Thoracic aorta (tissue), 2 donors: Measurements from ENCODE around the gene NMNAT2. TPM values are rescaled to one million over a fixed set of nuclear protein-coding genes. Genes with fewer than 3 reads are reported as not detected.
"Not testable (repeated sequence)": the region's sequence is repeated elsewhere in the genome, so short reads cannot be mapped to it uniquely, and the experiment has no call there.

Experiments used
- ATAC-seq: fragments of 150-250 bp; one replicate; pipeline ENCODE4 v1.8.0; 2017; ENCODE audit warnings: low read depth; ENCODE audit not compliant: insufficient number of reproducible peaks, low FRiP score
- DNase-seq: peaks from one replicate; pipeline ENCODE4 v3.0.0-alpha.2; 2020; ENCODE audit warnings: low spot score
- H3K27ac ChIP-seq, 2 donors: fragments of 200-600 bp; sonication (generic); 1 replicate in 1 of 2; 2 replicates in 1 of 2; pipeline ENCODE4 v1.5.1; 2016; ENCODE audit warnings: mild to moderate bottlenecking in 2 of 2, moderate library complexity in 2 of 2
- H3K27me3 ChIP-seq: fragments of 200-600 bp; sonication (generic); replicated peaks from 2 replicates; pipeline ENCODE4 v1.6.0; 2016; ENCODE audit warnings: mild to moderate bottlenecking; ENCODE audit not compliant: insufficient read depth
- H3K36me3 ChIP-seq: fragments of 200-600 bp; sonication (generic); one replicate; pipeline ENCODE4 v1.5.1; 2016
- H3K4me1 ChIP-seq, 2 donors: fragments of 200-600 bp; sonication (generic); 1 replicate in 1 of 2; 2 replicates in 1 of 2; pipeline versions ENCODE4 v1.5.1 to v1.6.0; 2016; ENCODE audit warnings: low read depth in 2 of 2, mild to moderate bottlenecking in 1 of 2; ENCODE audit not compliant: control insufficient read depth in 1 of 2
- H3K4me3 ChIP-seq: fragments of 200-600 bp; sonication (generic); 2 replicates; pipeline ENCODE4 v1.5.1; 2016; ENCODE audit warnings: mild to moderate bottlenecking
- H3K9me3 ChIP-seq: fragments of 200-600 bp; sonication (generic); 2 replicates; pipeline ENCODE4 v1.5.1; 2016
- total RNA-seq, 2 donors: library from RNA; depleted of rRNA; stranded (reverse); fragments of >200 nt; gene quantifications; one replicate each; pipeline versions ENCODE4 v1.1.0 to v1.2.3, GENCODE V29; 2016
- TF ChIP-seq, protein P1 (sequence below): fragments of 200-600 bp; sonication (generic); IDR thresholded peaks from one replicate; pipeline ENCODE4 v1.5.1; 2019; ENCODE audit warnings: antibody characterized with exemption

The NMNAT2 gene
- total RNA-seq, 2 donors from 2014 or later = 0.68 to 1.1 TPM

DNA sequence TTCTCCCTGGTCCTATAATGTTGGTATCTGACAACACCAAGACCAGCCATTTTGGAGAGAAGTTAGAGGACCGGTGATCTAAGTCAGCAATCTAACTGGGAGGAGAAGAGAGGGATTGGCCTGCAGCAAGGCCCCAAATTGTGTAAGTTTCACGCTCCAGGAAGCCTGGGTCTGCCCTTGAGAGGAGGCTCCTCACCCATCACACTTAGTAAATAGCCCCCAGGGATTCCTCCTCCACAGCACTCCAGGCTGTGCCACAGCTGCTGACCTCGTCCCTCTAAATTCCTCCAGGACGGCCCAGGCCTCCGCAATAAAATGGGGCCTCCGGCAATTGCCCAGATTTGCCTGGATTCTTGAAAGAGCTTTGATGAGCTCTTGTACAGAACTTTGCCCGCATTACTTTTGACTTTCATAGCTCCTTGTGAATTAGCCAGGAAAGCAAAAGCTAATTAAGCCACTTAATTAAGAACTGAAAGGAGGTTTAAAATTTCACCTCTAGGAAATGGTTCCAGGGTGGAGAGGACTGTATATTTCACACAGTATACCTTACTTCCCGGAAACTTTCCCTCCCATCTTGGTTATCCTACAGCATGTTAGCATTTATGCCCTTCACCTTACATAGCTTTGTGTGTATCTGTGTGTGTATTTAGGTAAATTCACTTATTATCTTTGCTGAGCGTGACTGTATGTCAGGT is 141.6 kb downstream of the NMNAT2 start:
- ATAC-seq = no peak
- TF ChIP-seq, protein P1, sequence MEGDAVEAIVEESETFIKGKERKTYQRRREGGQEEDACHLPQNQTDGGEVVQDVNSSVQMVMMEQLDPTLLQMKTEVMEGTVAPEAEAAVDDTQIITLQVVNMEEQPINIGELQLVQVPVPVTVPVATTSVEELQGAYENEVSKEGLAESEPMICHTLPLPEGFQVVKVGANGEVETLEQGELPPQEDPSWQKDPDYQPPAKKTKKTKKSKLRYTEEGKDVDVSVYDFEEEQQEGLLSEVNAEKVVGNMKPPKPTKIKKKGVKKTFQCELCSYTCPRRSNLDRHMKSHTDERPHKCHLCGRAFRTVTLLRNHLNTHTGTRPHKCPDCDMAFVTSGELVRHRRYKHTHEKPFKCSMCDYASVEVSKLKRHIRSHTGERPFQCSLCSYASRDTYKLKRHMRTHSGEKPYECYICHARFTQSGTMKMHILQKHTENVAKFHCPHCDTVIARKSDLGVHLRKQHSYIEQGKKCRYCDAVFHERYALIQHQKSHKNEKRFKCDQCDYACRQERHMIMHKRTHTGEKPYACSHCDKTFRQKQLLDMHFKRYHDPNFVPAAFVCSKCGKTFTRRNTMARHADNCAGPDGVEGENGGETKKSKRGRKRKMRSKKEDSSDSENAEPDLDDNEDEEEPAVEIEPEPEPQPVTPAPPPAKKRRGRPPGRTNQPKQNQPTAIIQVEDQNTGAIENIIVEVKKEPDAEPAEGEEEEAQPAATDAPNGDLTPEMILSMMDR = no peak
- Histone ChIP-seq H3K36me3 (no peaks in the 10 kb centered on the region), H3K27ac (no peak overlapping the region), H3K9me3 (no peaks in the 10 kb centered on the region), H3K4me1 (peaks cover 0 to 9% of the 10 kb centered on the region in 2 donors), H3K27me3 (no peaks in the 10 kb centered on the region), H3K4me3 (no peak overlapping the region)
- DNase-seq = no peak

DNA sequence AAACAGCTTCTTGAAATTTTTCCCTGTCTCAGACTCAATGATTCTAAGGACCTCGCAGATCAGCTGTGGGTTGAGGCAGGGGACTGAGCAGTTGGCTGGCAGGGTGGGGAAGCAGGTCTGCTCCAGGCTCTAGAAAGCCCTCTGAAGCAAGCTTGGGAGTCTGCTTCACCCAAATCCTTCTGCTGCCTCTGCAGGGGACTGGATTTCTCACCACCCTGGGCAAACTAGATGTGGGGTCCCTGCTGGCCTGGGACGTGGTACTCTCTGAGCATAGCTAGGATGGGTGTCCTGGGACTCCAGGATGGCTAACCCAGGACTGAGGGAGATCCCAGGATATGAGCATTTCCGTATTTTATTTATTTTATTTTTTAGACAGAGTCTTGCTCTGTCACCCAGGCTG is 142.9 kb downstream of the NMNAT2 start:
- no peaks in the 10 kb centered on the region for H3K27me3 ChIP-seq
- no peak for DNase-seq
- peaks cover 4 to 11% of the 10 kb centered on the region in 2 donors for H3K4me1 ChIP-seq
- H3K9me3 ChIP-seq = no peaks in the 10 kb centered on the region
- H3K36me3 ChIP-seq = no peaks in the 10 kb centered on the region
- no peak for ATAC-seq
- no peak overlapping the region for H3K27ac ChIP-seq
- no peak overlapping the region for H3K4me3 ChIP-seq
- TF ChIP-seq, protein P1 = no peak

DNA sequence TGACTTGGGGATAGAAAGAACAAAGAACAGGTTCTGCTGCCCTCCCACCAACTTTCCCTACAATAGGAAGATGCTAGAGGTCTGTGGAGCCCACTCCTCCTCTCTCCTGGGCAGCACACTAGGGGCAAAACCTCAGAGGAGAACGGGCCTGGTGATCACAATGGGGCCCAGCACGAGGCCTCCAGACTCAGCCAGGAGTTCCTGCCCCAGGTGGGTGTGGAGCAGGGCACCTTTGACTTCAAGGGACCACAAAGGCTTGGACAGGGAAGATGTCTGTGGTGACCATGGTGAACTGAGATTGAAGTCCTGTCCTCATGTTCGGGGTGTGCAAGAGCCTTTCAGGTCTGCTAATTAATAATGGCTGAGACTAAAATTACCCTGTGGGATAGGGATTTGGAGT is 143.3 kb downstream of the NMNAT2 start:
- DNase-seq (no peak), ATAC-seq (no peak)
- Histone ChIP-seq H3K27me3 (no peaks in the 10 kb centered on the region), H3K9me3 (no peaks in the 10 kb centered on the region), H3K27ac (no peak overlapping the region), H3K4me1 (peaks cover 4 to 16% of the 10 kb centered on the region in 2 donors), H3K36me3 (no peaks in the 10 kb centered on the region), H3K4me3 (no peak overlapping the region)
- TF ChIP-seq, protein P1 = no peak

DNA sequence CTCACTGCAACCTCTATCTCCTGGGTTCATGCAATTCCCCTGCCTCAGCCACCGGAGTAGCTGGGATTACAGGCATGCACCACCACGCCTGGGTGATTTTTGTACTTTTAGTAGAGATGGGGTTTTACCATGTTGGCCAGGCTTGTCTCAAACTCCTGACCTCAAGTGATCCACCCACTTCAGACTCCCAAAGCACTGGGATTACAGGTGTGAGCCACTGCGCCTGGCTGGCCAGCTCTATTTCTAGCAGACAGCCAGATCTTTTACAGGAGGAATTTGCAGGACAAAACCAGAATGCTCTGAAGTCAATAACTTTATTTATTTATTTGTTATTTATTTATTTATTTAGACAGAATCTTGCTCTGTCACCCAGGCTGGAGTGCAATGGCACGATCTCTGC is 144.2 kb downstream of the NMNAT2 start:
- not testable (repeated sequence) for H3K27ac ChIP-seq, H3K36me3 ChIP-seq, H3K27me3 ChIP-seq, DNase-seq, H3K4me3 ChIP-seq, H3K9me3 ChIP-seq, ATAC-seq
- peaks cover 4 to 16% of the 10 kb centered on the region in 2 donors for H3K4me1 ChIP-seq

DNA sequence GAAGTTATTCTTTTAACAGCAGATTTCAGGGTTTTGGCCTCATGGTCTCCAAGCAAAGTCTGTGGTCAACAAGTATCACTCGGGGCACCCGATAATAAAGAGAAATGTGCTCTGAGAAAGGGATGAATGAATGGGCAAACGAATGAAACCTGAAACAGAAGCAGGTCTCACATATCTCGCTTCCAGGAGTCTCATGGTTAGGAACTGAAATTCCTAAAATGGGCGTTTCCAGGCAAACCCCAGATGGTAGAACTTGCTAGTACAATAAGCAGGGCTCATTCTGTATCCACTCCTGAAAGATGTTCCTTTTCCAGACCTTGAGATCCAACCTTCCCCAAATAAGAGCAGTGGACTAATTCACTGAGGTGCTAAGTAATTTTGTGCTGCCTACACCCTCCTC is 144.9 kb downstream of the NMNAT2 start:
- DNase-seq (no peak), ATAC-seq (no peak)
- TF ChIP-seq, protein P1 = no peak
- Histone ChIP-seq H3K4me3 (no peak overlapping the region), H3K4me1 (peaks cover 4 to 16% of the 10 kb centered on the region in 2 donors), H3K9me3 (no peaks in the 10 kb centered on the region), H3K36me3 (no peaks in the 10 kb centered on the region), H3K27ac (no peak overlapping the region), H3K27me3 (no peaks in the 10 kb centered on the region)

DNA sequence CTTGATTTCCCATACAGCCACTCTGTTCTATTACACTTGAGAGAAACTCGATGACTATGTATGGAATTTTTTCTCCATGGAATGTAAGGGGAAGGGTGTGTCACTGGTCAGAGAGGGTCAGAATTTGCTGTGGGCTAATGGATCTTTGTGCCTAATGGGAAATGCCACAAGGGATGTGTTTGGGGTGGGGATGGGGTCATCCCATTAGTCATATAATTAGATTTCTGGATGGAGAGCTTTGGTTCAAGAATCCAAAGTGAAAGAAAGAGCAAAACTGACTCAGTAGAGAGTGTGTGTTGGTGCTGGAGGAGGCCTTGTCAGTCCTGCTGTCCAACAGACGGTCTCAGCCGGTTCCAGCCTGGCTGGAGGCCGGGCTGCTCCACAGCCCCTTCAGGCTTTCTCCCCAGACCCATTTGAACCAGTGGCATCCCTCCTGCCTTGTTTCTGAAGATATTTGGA is 145.8 kb downstream of the NMNAT2 start:
- H3K4me3 ChIP-seq = no peak overlapping the region
- DNase-seq = no peak
- no peak overlapping the region for H3K27ac ChIP-seq
- no peaks in the 10 kb centered on the region for H3K9me3 ChIP-seq
- no peaks in the 10 kb centered on the region for H3K36me3 ChIP-seq
- ATAC-seq = no peak
- TF ChIP-seq, protein P1 = no peak
- H3K4me1 ChIP-seq = peaks cover 4 to 16% of the 10 kb centered on the region in 2 donors
- H3K27me3 ChIP-seq = no peaks in the 10 kb centered on the region
